A673 (cell line): ENCODE results near the gene GSTP1. TPM values are rescaled to one million over a fixed set of nuclear protein-coding genes. Genes with fewer than 3 reads are reported as not detected.
"Not testable (repeated sequence)": the region's sequence is repeated elsewhere in the genome, so short reads cannot be mapped to it uniquely, and the experiment has no call there.

Experiments
- BruUV-seq: library from RNA; stranded (reverse); fragments of 400-500 nt; replicated peaks from 2 replicates; lab custom pipeline; 2021; lab: Mats Ljungman, UMichigan
- CTCF ChIA-PET: fragments of 300-600 bp; sonication (Branson Sonifier 250); formaldehyde crosslinking; loops from one replicate; lab custom pipeline; 2022; ENCODE audit warnings: antibody characterized with exemption; lab: Charles Lee
- POLR2A ChIA-PET: fragments of 300-600 bp; sonication (Branson Sonifier 250); formaldehyde crosslinking; loops from one replicate; lab custom pipeline; 2022; ENCODE audit warnings: antibody characterized with exemption; ENCODE audit not compliant: low non-redundant PET; lab: Charles Lee
- DNase-seq: peaks from one replicate; pipeline ENCODE4 v3.0.0-alpha.2; 2015; ENCODE audit warnings: low spot score
- H3K27ac ChIP-seq: fragments of 200-600 bp; sonication (generic); 2 replicates; pipeline ENCODE4 v1.5.1; 2016; ENCODE audit warnings: mixed run types, low read depth, mild to moderate bottlenecking, mixed read lengths, antibody characterized with exemption, low read length; ENCODE audit not compliant: poor library complexity, severe bottlenecking
- H3K27me3 ChIP-seq: fragments of 200-600 bp; sonication (generic); replicated peaks from 2 replicates; pipeline ENCODE4 v1.6.1; 2017; ENCODE audit warnings: mixed run types, low read depth, mild to moderate bottlenecking, mixed read lengths, antibody characterized with exemption, low read length; ENCODE audit not compliant: insufficient read depth, poor library complexity
- H3K36me3 ChIP-seq: fragments of 200-600 bp; sonication (generic); 2 replicates; pipeline ENCODE4 v1.6.1; 2016; ENCODE audit warnings: mixed run types, mild to moderate bottlenecking, mixed read lengths, antibody characterized with exemption, low read length; ENCODE audit not compliant: insufficient read depth, poor library complexity, severe bottlenecking
- H3K4me1 ChIP-seq: fragments of 200-600 bp; sonication (generic); 2 replicates; pipeline ENCODE4 v1.6.1; 2017; ENCODE audit warnings: mixed run types, mild to moderate bottlenecking, mixed read lengths, antibody characterized with exemption, low read length; ENCODE audit not compliant: insufficient read depth, poor library complexity, severe bottlenecking
- H3K4me3 ChIP-seq: fragments of 200-600 bp; sonication (generic); 2 replicates; pipeline ENCODE4 v1.5.1; 2016; ENCODE audit warnings: low read depth, mixed run types, mild to moderate bottlenecking, mixed read lengths, low read length; ENCODE audit not compliant: poor library complexity, severe bottlenecking
- H3K9me3 ChIP-seq: fragments of 200-600 bp; sonication (generic); 2 replicates; pipeline ENCODE4 v1.6.1; 2016; ENCODE audit warnings: mixed run types, low read depth, mild to moderate bottlenecking, mixed read lengths, antibody characterized with exemption, low read length; ENCODE audit not compliant: poor library complexity, severe bottlenecking
- CTCF ChIP-seq: fragments of 300-800, 200-600 bp; sonication (generic); conservative IDR thresholded peaks from 2 replicates; pipeline ENCODE4 v1.5.1; 2017; ENCODE audit warnings: low read depth, mild to moderate bottlenecking, antibody characterized with exemption, low read length, moderate library complexity, mixed read lengths
- EZH2 ChIP-seq: fragments of 200-600 bp; sonication (generic); IDR thresholded peaks from 2 replicates; pipeline ENCODE4 v1.6.1; 2017; ENCODE audit warnings: borderline replicate concordance, low read depth, mild to moderate bottlenecking, mixed read lengths, antibody characterized with exemption, low read length; ENCODE audit not compliant: poor library complexity, severe bottlenecking
- intact Hi-C: fragments of 100-400 bp; cut with micrococcal nuclease; formaldehyde crosslinking; loops from one replicate; pipeline ENCODE4 v1.10.0; 2022; ENCODE audit not compliant: unreplicated experiment
- total RNA-seq: library from RNA; stranded (reverse); gene quantifications from 2 replicates; pipeline ENCODE4 v1.2.3, GENCODE V29; 2021

GSTP1 gene
- total RNA-seq, 1 experiment from 2014 or later: 1,211 TPM

- Histone ChIP-seq H3K4me1 (no peaks in the 10 kb centered on the region), H3K27me3 (peaks cover 15% of the 10 kb centered on the region), H3K4me3 (no peak overlapping the region), H3K36me3 (no peaks in the 10 kb centered on the region), H3K9me3 (no peaks in the 10 kb centered on the region), H3K27ac (no peak overlapping the region)
- intact Hi-C loops: no loop called here
- ChIA-PET CTCF (no interaction called here), POLR2A (no interaction called here)
- TF ChIP-seq CTCF (no peak), EZH2 (no peak)
- no TSS peak for BruUV-seq
- no peak for DNase-seq
These were observed 13.2 kb downstream of the GSTP1 start for GRCh38 chr11:67596753-67597300.

GRCh38 chr11:67597458-67597857, 13.8 kb downstream of the GSTP1 start:
- peaks cover 15% of the 10 kb centered on the region for H3K27me3 ChIP-seq
- H3K9me3 ChIP-seq, BruUV-seq, H3K4me1 ChIP-seq, H3K4me3 ChIP-seq, H3K36me3 ChIP-seq, CTCF ChIA-PET, intact Hi-C loops, POLR2A ChIA-PET, DNase-seq, H3K27ac ChIP-seq: not testable (repeated sequence)

GRCh38 chr11:67597963-67598362, 14.4 kb downstream of the GSTP1 start:
- BruUV-seq, DNase-seq, CTCF ChIA-PET, H3K4me1 ChIP-seq, H3K27ac ChIP-seq, POLR2A ChIA-PET, H3K4me3 ChIP-seq, intact Hi-C loops, H3K9me3 ChIP-seq, H3K36me3 ChIP-seq: not testable (repeated sequence)
- peaks cover 15% of the 10 kb centered on the region for H3K27me3 ChIP-seq

- ChIA-PET POLR2A (no interaction called here), CTCF (no interaction called here)
- intact Hi-C loops: no loop called here
- no TSS peak for BruUV-seq
- Histone ChIP-seq H3K9me3 (no peaks in the 10 kb centered on the region), H3K27ac (no peak overlapping the region), H3K4me3 (no peak overlapping the region), H3K4me1 (no peaks in the 10 kb centered on the region), H3K27me3 (peaks cover 15% of the 10 kb centered on the region), H3K36me3 (no peaks in the 10 kb centered on the region)
- no peak for TF ChIP-seq CTCF
- no peak for TF ChIP-seq EZH2
- no peak for DNase-seq
These were observed 15.5 kb downstream of the GSTP1 start for GRCh38 chr11:67599149-67599548.
